Naive thymus-derived CD4-positive, alpha-beta T cell (primary cell): ENCODE data around the gene MTHFD2. TPM values are rescaled to one million over a fixed set of nuclear protein-coding genes. Genes with fewer than 3 reads are reported as not detected.

Source experiments
- ATAC-seq: fragments of 150-1000 bp; cut with Tn5 transposase; 2 replicates; pipeline ENCODE4 v1.10.0; 2021; ENCODE audit warnings: mild to moderate bottlenecking, moderate library complexity
- CTCF ChIA-PET: fragments of 350-600 bp; sonication (Branson Sonifier 250); formaldehyde crosslinking; loops from one replicate; lab custom pipeline; 2021; ENCODE audit warnings: antibody characterized with exemption; lab: Charles Lee
- POLR2A ChIA-PET: fragments of 350-600 bp; sonication (Branson Sonifier 250); formaldehyde crosslinking; loops from one replicate; lab custom pipeline; 2021; ENCODE audit warnings: antibody characterized with exemption, inconsistent platforms; lab: Charles Lee
- DNase-seq, 9 donors: peaks; one replicate each; pipeline versions ENCODE4 v3.0.0 to v3.0.0-alpha.2; 2020 to 2022; ENCODE audit warnings: mixed read lengths in 1 of 9
- H3K27ac ChIP-seq: one replicate; pipeline ENCODE4 v1.7.0; 2013; ENCODE audit warnings: mild to moderate bottlenecking, low read depth, low read length, moderate library complexity
- H3K27me3 ChIP-seq, 2 donors: one replicate each; pipeline ENCODE4 v1.7.0; 2013; ENCODE audit warnings: low read length in 2 of 2, mild to moderate bottlenecking in 2 of 2, moderate library complexity in 2 of 2; ENCODE audit not compliant: control insufficient read depth in 2 of 2, insufficient read depth in 2 of 2
- H3K36me3 ChIP-seq, 3 experiments: 1 replicate in 2 of 3; 2 replicates in 1 of 3; pipeline ENCODE4 v1.7.0; 2013; ENCODE audit warnings: low read length in 3 of 3, mild to moderate bottlenecking in 3 of 3, moderate library complexity in 1 of 3; ENCODE audit not compliant: insufficient read depth in 3 of 3, control insufficient read depth in 2 of 3
- H3K4me1 ChIP-seq, 2 donors: one replicate each; pipeline ENCODE4 v1.7.0; 2013; ENCODE audit warnings: low read length in 2 of 2, mild to moderate bottlenecking in 2 of 2, moderate library complexity in 1 of 2; ENCODE audit not compliant: control insufficient read depth in 2 of 2, insufficient read depth in 2 of 2
- H3K4me3 ChIP-seq: 2 replicates; pipeline ENCODE4 v1.7.0; 2013; ENCODE audit warnings: mild to moderate bottlenecking, low read length
- H3K9me3 ChIP-seq, 3 experiments: 1 replicate in 2 of 3; 2 replicates in 1 of 3; pipeline ENCODE4 v1.7.0; 2013; ENCODE audit warnings: low read length in 3 of 3; ENCODE audit not compliant: control insufficient read depth in 2 of 3
- H3K27ac Mint-ChIP-seq, 9 donors: one replicate each; pipeline ENCODE4 v1.8.0; 2020 to 2022; ENCODE audit warnings: mixed read lengths in 9 of 9, mild to moderate bottlenecking in 8 of 9, moderate library complexity in 5 of 9, inconsistent platforms in 2 of 9
- H3K27me3 Mint-ChIP-seq, 5 donors: one replicate each; pipeline ENCODE4 v1.8.0; 2021 to 2022; ENCODE audit warnings: mixed read lengths in 5 of 5, mild to moderate bottlenecking in 1 of 5
- H3K36me3 Mint-ChIP-seq, 5 donors: one replicate each; pipeline ENCODE4 v1.8.0; 2020 to 2022; ENCODE audit warnings: mixed read lengths in 5 of 5, mild to moderate bottlenecking in 3 of 5, inconsistent platforms in 1 of 5
- H3K4me1 Mint-ChIP-seq, 7 donors: one replicate each; pipeline ENCODE4 v1.8.0; 2020 to 2022; ENCODE audit warnings: mixed read lengths in 7 of 7, mild to moderate bottlenecking in 3 of 7, inconsistent platforms in 1 of 7
- H3K4me3 Mint-ChIP-seq, 10 donors: one replicate each; pipeline ENCODE4 v1.8.0; 2020 to 2022; ENCODE audit warnings: mild to moderate bottlenecking in 10 of 10, mixed read lengths in 10 of 10, moderate library complexity in 6 of 10, inconsistent platforms in 2 of 10
- H3K9me3 Mint-ChIP-seq, 11 donors: one replicate each; pipeline ENCODE4 v1.8.0; 2020 to 2022; ENCODE audit warnings: mixed read lengths in 11 of 11, mild to moderate bottlenecking in 4 of 11, inconsistent platforms in 1 of 11, moderate library complexity in 1 of 11
- intact Hi-C, 2 donors: fragments of 100-400 bp; cut with micrococcal nuclease; formaldehyde crosslinking; loops; one replicate each; pipeline ENCODE4 v1.15.1; 2023
- polyA plus RNA-seq, 2 donors: library from polyadenylated mRNA; unstranded; fragments of 300-500 nt; fragmentation: Illumina TruSeq; gene quantifications; one replicate each; pipeline ENCODE4 v1.2.3, GENCODE V29; 2021
- total RNA-seq, 6 experiments: library from RNA in 5 of 6; stranded (reverse) in 5 of 6; gene quantifications; 1 replicate in 5 of 6; 2 replicates in 1 of 6; pipeline ENCODE4 v1.2.3 and lab custom pipeline; 2021 to 2026

Gene MTHFD2
- total and polyA plus RNA-seq, 7 experiments from 2014 or later = 6.8 to 186 (median 17.1) TPM

- CTCF ChIA-PET = interaction anchor here (1.4 kb wide), 1 partner anchor 11 kb away, joined by 3 read pairs; no protein-coding TSS in a partner anchor
- H3K36me3 Mint-ChIP-seq = peaks cover 0 to 52% (median 15%) of the 10 kb centered on the region in 5 donors
These were observed 62.1 kb downstream of the MTHFD2 start for GRCh38 chr2:74260495-74260894.

GRCh38 chr2:74261204-74261864 lies 62.9 kb downstream of the MTHFD2 start:
- CTCF ChIA-PET = interaction anchor here (1.4 kb wide), 1 partner anchor 12 kb away, joined by 3 read pairs; no protein-coding TSS in a partner anchor
- POLR2A ChIA-PET = interaction anchor here (1.0 kb wide), 1 partner anchor 25 kb away, joined by 3 read pairs; no protein-coding TSS in a partner anchor

More at GRCh38 chr2:74260495-74260894, 62.1 kb downstream of the MTHFD2 start:
- no peaks in the 10 kb centered on the region for H3K27me3 ChIP-seq
- Mint-ChIP-seq H3K27ac (peak overlapping the region in 2 of 9 donors; percentile 19 to 52), H3K4me3 (no peak overlapping the region), H3K9me3 (no peaks in the 10 kb centered on the region), H3K4me1 (peaks cover 0 to 8% (median 0%) of the 10 kb centered on the region in 7 donors), H3K27me3 (no peaks in the 10 kb centered on the region)
- H3K27ac ChIP-seq = no peak overlapping the region
- DNase-seq (no peak), ATAC-seq (no peak)
- H3K36me3 ChIP-seq = no peaks in the 10 kb centered on the region
- no peaks in the 10 kb centered on the region for H3K4me1 ChIP-seq
- POLR2A ChIA-PET = interaction anchor here (1.0 kb wide), 1 partner anchor 26 kb away, joined by 3 read pairs; no protein-coding TSS in a partner anchor
- H3K9me3 ChIP-seq = no peaks in the 10 kb centered on the region
- no peak overlapping the region for H3K4me3 ChIP-seq
- intact Hi-C loops = no loop called here

GRCh38 chr2:74262681-74263080 lies 64.3 kb downstream of the MTHFD2 start:
- Mint-ChIP-seq H3K36me3 (peaks cover 0 to 48% (median 15%) of the 10 kb centered on the region in 5 donors), H3K4me3 (no peak overlapping the region), H3K9me3 (no peaks in the 10 kb centered on the region), H3K27me3 (no peaks in the 10 kb centered on the region), H3K27ac (no peak overlapping the region), H3K4me1 (peaks cover 6 to 20% (median 14%) of the 10 kb centered on the region in 7 donors)
- intact Hi-C loops = no loop called here
- no peaks in the 10 kb centered on the region for H3K36me3 ChIP-seq
- DNase-seq = no peak
- no peaks in the 10 kb centered on the region for H3K9me3 ChIP-seq
- ChIA-PET POLR2A (no interaction called here), CTCF (no interaction called here)
- ATAC-seq = no peak
- no peak overlapping the region for H3K4me3 ChIP-seq
- H3K27ac ChIP-seq = no peak overlapping the region
- peaks cover 5 to 11% of the 10 kb centered on the region in 2 donors for H3K4me1 ChIP-seq
- H3K27me3 ChIP-seq = no peaks in the 10 kb centered on the region

More at GRCh38 chr2:74261204-74261864, 62.9 kb downstream of the MTHFD2 start:
- Histone ChIP-seq H3K27me3 (no peaks in the 10 kb centered on the region), H3K9me3 (no peaks in the 10 kb centered on the region), H3K4me3 (no peak overlapping the region), H3K4me1 (no peaks in the 10 kb centered on the region), H3K27ac (no peak overlapping the region), H3K36me3 (no peaks in the 10 kb centered on the region)
- no peaks in the 10 kb centered on the region for H3K27me3 Mint-ChIP-seq
- DNase-seq (no peak), ATAC-seq (no peak)
- H3K4me3 Mint-ChIP-seq = no peak overlapping the region
- H3K9me3 Mint-ChIP-seq = no peaks in the 10 kb centered on the region
- H3K36me3 Mint-ChIP-seq = peaks cover 0 to 48% (median 15%) of the 10 kb centered on the region in 5 donors
- peaks cover 0 to 11% (median 5%) of the 10 kb centered on the region in 7 donors for H3K4me1 Mint-ChIP-seq
- intact Hi-C loops = no loop called here
- H3K27ac Mint-ChIP-seq = peak overlapping the region in 3 of 9 donors; percentile 1 to 52 (median 11)

- Mint-ChIP-seq H3K4me3 (no peak overlapping the region), H3K36me3 (peaks cover 0 to 43% (median 15%) of the 10 kb centered on the region in 5 donors), H3K4me1 (peaks cover 8 to 27% (median 19%) of the 10 kb centered on the region in 7 donors), H3K9me3 (no peaks in the 10 kb centered on the region), H3K27ac (peak overlapping the region in 2 of 9 donors; percentile 72 to 81), H3K27me3 (no peaks in the 10 kb centered on the region)
- Histone ChIP-seq H3K9me3 (no peaks in the 10 kb centered on the region), H3K36me3 (no peaks in the 10 kb centered on the region), H3K4me1 (peaks cover 7 to 14% of the 10 kb centered on the region in 2 donors), H3K27ac (no peak overlapping the region), H3K4me3 (no peak overlapping the region), H3K27me3 (no peaks in the 10 kb centered on the region)
- DNase-seq (no peak), ATAC-seq (no peak)
- ChIA-PET POLR2A (no interaction called here), CTCF (interaction anchor here (2.4 kb wide), 1 partner anchor 71 kb away, joined by 19 read pairs; no protein-coding TSS in a partner anchor)
- intact Hi-C loops = no loop called here
These were observed 65.9 kb downstream of the MTHFD2 start for GRCh38 chr2:74264281-74264680.

- CTCF ChIA-PET = interaction anchor here (0.6 to 2.8 kb wide), 7 partner anchors 57 to 265 kb away, joined by 3 to 33 read pairs (median 4); no protein-coding TSS in a partner anchor
- H3K36me3 Mint-ChIP-seq = peaks cover 0 to 33% (median 4%) of the 10 kb centered on the region in 5 donors
- peak overlapping the region; percentile 9 to 90 (median 80) for H3K27ac Mint-ChIP-seq
These were observed 68.7 kb downstream of the MTHFD2 start for GRCh38 chr2:74267068-74267467.

More at GRCh38 chr2:74267068-74267467, 68.7 kb downstream of the MTHFD2 start:
- Mint-ChIP-seq H3K4me3 (peak overlapping the region; percentile 39 to 77 (median 72)), H3K27me3 (no peaks in the 10 kb centered on the region), H3K4me1 (peaks cover 10 to 37% (median 22%) of the 10 kb centered on the region in 7 donors), H3K9me3 (no peaks in the 10 kb centered on the region)
- Histone ChIP-seq H3K4me3 (peak overlapping the region; percentile 1), H3K36me3 (no peaks in the 10 kb centered on the region), H3K4me1 (peaks cover 7 to 14% of the 10 kb centered on the region in 2 donors), H3K9me3 (no peaks in the 10 kb centered on the region), H3K27me3 (no peaks in the 10 kb centered on the region), H3K27ac (peak overlapping the region; percentile 25)
- DNase-seq = peak in 8 of 9 donors; percentile 41 to 77 (median 66)
- intact Hi-C loops = loop anchor here (1.0 to 5.0 kb wide), 8 partner anchors 16 to 265 kb away; no protein-coding TSS in a partner anchor
- POLR2A ChIA-PET = interaction anchor here (0.6 to 1.3 kb wide), 3 partner anchors 24 to 146 kb away, joined by 3 to 7 read pairs (median 7); no protein-coding TSS in a partner anchor
- ATAC-seq = peak; percentile 95
